Measurements from ENCODE around the gene BCL2A1.
"Not testable (repeated sequence)": the region's sequence is repeated elsewhere in the genome, so short reads cannot be mapped to it uniquely, and the experiment has no call there.

DNA sequence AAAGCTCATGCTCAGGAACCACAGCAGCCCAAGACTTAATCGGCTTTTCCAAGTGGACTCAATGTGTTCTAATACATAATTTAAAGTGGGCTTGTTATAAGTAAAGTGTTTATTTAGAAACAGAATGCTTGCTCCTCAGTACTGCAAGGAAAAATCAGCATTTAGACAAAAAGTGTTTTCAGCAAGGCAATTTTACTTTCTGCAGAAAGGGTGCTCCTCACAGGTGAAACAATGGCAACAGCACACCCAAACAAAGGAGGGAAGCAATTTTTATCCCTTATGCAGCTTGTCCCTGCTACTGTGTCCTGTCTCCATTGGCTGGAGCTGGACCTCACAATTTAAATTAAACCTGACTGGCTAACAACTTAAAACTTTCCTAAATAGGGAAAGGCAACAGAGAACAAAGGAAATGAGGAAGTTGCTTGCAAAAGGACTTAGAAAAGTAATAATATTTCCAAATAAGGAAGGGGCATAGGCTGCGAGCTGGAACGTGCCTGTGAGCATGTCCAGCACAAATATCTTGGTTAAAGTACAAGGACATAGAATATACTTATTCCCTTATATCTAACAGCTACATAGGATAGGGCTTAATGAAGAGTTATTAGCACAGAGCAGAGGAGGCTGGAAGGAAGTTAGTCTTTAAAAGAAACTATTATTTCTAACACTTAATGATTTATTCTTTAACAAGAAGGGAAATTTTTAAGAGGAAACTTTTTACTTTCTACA lies 55.1 kb downstream of the BCL2A1 start:
- TF ChIP-seq, protein P1, sequence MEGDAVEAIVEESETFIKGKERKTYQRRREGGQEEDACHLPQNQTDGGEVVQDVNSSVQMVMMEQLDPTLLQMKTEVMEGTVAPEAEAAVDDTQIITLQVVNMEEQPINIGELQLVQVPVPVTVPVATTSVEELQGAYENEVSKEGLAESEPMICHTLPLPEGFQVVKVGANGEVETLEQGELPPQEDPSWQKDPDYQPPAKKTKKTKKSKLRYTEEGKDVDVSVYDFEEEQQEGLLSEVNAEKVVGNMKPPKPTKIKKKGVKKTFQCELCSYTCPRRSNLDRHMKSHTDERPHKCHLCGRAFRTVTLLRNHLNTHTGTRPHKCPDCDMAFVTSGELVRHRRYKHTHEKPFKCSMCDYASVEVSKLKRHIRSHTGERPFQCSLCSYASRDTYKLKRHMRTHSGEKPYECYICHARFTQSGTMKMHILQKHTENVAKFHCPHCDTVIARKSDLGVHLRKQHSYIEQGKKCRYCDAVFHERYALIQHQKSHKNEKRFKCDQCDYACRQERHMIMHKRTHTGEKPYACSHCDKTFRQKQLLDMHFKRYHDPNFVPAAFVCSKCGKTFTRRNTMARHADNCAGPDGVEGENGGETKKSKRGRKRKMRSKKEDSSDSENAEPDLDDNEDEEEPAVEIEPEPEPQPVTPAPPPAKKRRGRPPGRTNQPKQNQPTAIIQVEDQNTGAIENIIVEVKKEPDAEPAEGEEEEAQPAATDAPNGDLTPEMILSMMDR (conservative IDR thresholded peaks at IDR 0.05; ENCODE audit: low read length), result not testable (repeated sequence)
- TF ChIP-seq EZH2phosphoT487 (IDR thresholded peaks at IDR 0.05; ENCODE audit: borderline replicate concordance, low read depth, low read length), result not testable (repeated sequence)
